ENCODE data around the gene ICA1. TPM values are rescaled to one million over a fixed set of nuclear protein-coding genes. Genes with fewer than 3 reads are reported as not detected.

ICA1 gene
- total RNA-seq, 1 experiment from 2014 or later = 28.8 TPM

GRCh38 chr7:8065356-8065813, 196.6 kb downstream of the ICA1 start:
- Histone ChIP-seq H2BK12ac (ENCODE audit: insufficient read length, low read depth, low read length) (no peak overlapping the region), H3K27me3 (ENCODE audit: insufficient read depth, low read length) (no peaks in the 10 kb centered on the region), H3K4me2 (ENCODE audit: insufficient read depth, insufficient read length, low read length) (no peak overlapping the region), H2AK5ac (ENCODE audit: insufficient read length, low read length) (no peak overlapping the region), H3K14ac (ENCODE audit: insufficient read depth, low read length) (no peak overlapping the region), H4K5ac (ENCODE audit: insufficient read length, low read depth, low read length) (no peak overlapping the region), H4K20me1 (ENCODE audit: control insufficient read depth, insufficient read depth, insufficient read length) (no peaks in the 10 kb centered on the region), H4K8ac (replicated peaks; ENCODE audit: insufficient read length, low read depth, low read length) (no peak overlapping the region), H3T11ph (ENCODE audit: low read length) (no peak overlapping the region), H4K91ac (ENCODE audit: insufficient read length, low read depth, low read length) (no peak overlapping the region), H2AFZ (ENCODE audit: low read length) (no peak overlapping the region), H3K9ac (ENCODE audit: extremely low read depth, insufficient read length, low read length) (no peak overlapping the region), H3K18ac (ENCODE audit: insufficient read length, low read depth, low read length) (no peak overlapping the region), H3K79me1 (ENCODE audit: insufficient read depth, low read depth, low read length, poor library complexity, severe bottlenecking) (peaks cover 2% of the 10 kb centered on the region), H3K56ac (ENCODE audit: insufficient read length, low read depth, low read length) (no peak overlapping the region), H2BK5ac (ENCODE audit: insufficient read length, low read length) (no peak overlapping the region), H3K23me2 (ENCODE audit: insufficient read length, low read depth, low read length, poor library complexity, severe bottlenecking) (no peaks in the 10 kb centered on the region), H3K4ac (ENCODE audit: low read depth, low read length) (no peak overlapping the region), H2BK20ac (ENCODE audit: low read depth, low read length, poor library complexity, severe bottlenecking) (no peak overlapping the region), H3K4me1 (ENCODE audit: insufficient read depth, low read length) (peaks cover 3% of the 10 kb centered on the region), H3K23ac (ENCODE audit: insufficient read length, low read depth, low read length) (no peak overlapping the region), H2BK15ac (ENCODE audit: low read depth, low read length) (no peak overlapping the region), H2BK120ac (ENCODE audit: low read depth, low read length, poor library complexity, severe bottlenecking) (no peak overlapping the region), H3K27ac (ENCODE audit: insufficient read length, low read depth, low read length) (no peak overlapping the region), H3K79me2 (ENCODE audit: insufficient read depth, low read length) (no peaks in the 10 kb centered on the region), H3K9me3 (ENCODE audit: control insufficient read depth, low read depth, low read length) (no peaks in the 10 kb centered on the region)
- DNase-seq = no peak
- H3K9me3 Mint-ChIP-seq = no peaks in the 10 kb centered on the region
- H3K27me3 Mint-ChIP-seq (ENCODE audit: low read depth) = no peaks in the 10 kb centered on the region
- H3K4me1 Mint-ChIP-seq = peaks cover 38 to 40% of the 10 kb centered on the region in 2 experiments
- TF ChIP-seq CTCF (conservative IDR thresholded peaks at IDR 0.05) = no peak
- peak overlapping the region in 2 of 3 experiments; percentile 58 to 86; a peak in 3 of 7 replicates for H3K27ac Mint-ChIP-seq
- H3K4me3 Mint-ChIP-seq = no peak overlapping the region
- WGBS (ENCODE audit: extremely low coverage, insufficient read length, low lambda C conversion rate) = no CpG with 5 or more reads among the region's 2 CpGs
- peaks cover 9 to 26% (median 23%) of the 10 kb centered on the region in 3 experiments for H3K36me3 Mint-ChIP-seq (ENCODE audit: insufficient read depth in 1 of 3, low read depth in 3 of 3)

All from H9 (cell line).